HepG2 (cell line): ENCODE data around the gene XPC. TPM values are rescaled to one million over a fixed set of nuclear protein-coding genes. Genes with fewer than 3 reads are reported as not detected.

ENCODE experiments used
- ATAC-seq: fragments of 200-7000 bp; cut with Tn5 transposase; 3 replicates; pipeline ENCODE4 v1.9.1; 2020; ENCODE audit warnings: mild to moderate bottlenecking, moderate library complexity
- BruUV-seq: library from RNA; stranded (reverse); fragments of 400-500 nt; replicated peaks from 2 replicates; lab custom pipeline; 2021; lab: Mats Ljungman, UMichigan
- CTCF ChIA-PET: fragments of 300-600 bp; formaldehyde crosslinking; extraction: SDS; loops from one replicate; lab custom pipeline; 2021; ENCODE audit warnings: low total read pairs, inconsistent platforms, low intra/inter-chr PET ratio; lab: Yijun Ruan, JAX
- POLR2A ChIA-PET: fragments of 350-600 bp; sonication (Branson Sonifier 250); formaldehyde crosslinking; loops from one replicate; lab custom pipeline; 2020; ENCODE audit warnings: antibody characterized with exemption, inconsistent platforms; lab: Yijun Ruan, JAX
- DNase-seq: peaks from one replicate; pipeline ENCODE4 v3.0.0-alpha.2; 2015; ENCODE audit warnings: low spot score
- FAIRE-seq: peaks from 3 replicates; lab custom pipeline; 2011; peaks lifted over from hg19 to GRCh38; lab: Jason Lieb, UNC
- H2AFZ ChIP-seq: one replicate; pipeline ENCODE4 v1.6.1; 2011; ENCODE audit warnings: low read length, inconsistent platforms
- H3K27ac ChIP-seq: fragments of 300-600 bp; 3 replicates; pipeline ENCODE4 v1.8.0; 2011; ENCODE audit warnings: mixed run types, mild to moderate bottlenecking, mixed read lengths, low read length, inconsistent platforms; ENCODE audit not compliant: insufficient read depth; ENCODE audit errors: extremely low read length
- H3K27me3 ChIP-seq, 2 experiments: fragments of 200-600 bp in 1 of 2; 2 replicates in 1 of 2; 3 replicates in 1 of 2; pipeline versions ENCODE4 v1.6.0 to v1.8.0; 2011; ENCODE audit warnings: low read length in 2 of 2, mild to moderate bottlenecking in 2 of 2, moderate library complexity in 2 of 2, inconsistent platforms in 1 of 2; ENCODE audit not compliant: insufficient read depth in 2 of 2, control insufficient read depth in 1 of 2
- H3K36me3 ChIP-seq, 2 experiments: fragments of 200-600 bp in 1 of 2; replicated peaks in 1 of 2; 2 replicates in 1 of 2; 3 replicates in 1 of 2; pipeline versions ENCODE4 v1.5.1 to v1.8.0; 2011; ENCODE audit warnings: low read length in 2 of 2, inconsistent platforms in 1 of 2; ENCODE audit not compliant: insufficient read depth in 2 of 2, control insufficient read depth in 1 of 2
- H3K4me1 ChIP-seq: 2 replicates; pipeline ENCODE4 v1.5.1; 2012; ENCODE audit warnings: low read length, inconsistent platforms; ENCODE audit not compliant: insufficient read depth
- H3K4me2 ChIP-seq: 2 replicates; pipeline ENCODE4 v1.6.0; 2011; ENCODE audit warnings: low read depth, low read length, inconsistent platforms
- H3K4me3 ChIP-seq, 3 experiments: fragments of 200-600 bp in 1 of 3; sonication (generic), shearing (Covaris generic) in 1 of 3; replicated peaks in 1 of 3; 2 replicates each; pipeline ENCODE4 v1.5.1; 2011 to 2016; ENCODE audit warnings: low read length in 3 of 3, inconsistent platforms in 2 of 3, low read depth in 2 of 3, mild to moderate bottlenecking in 2 of 3, control low read depth in 1 of 3, mixed read lengths in 1 of 3; ENCODE audit not compliant: insufficient read depth in 1 of 3
- H3K79me2 ChIP-seq: one replicate; pipeline ENCODE4 v1.6.1; 2011; ENCODE audit warnings: low read length, inconsistent platforms; ENCODE audit not compliant: insufficient read depth
- H3K9ac ChIP-seq: 2 replicates; pipeline ENCODE4 v1.6.0; 2011; ENCODE audit warnings: mild to moderate bottlenecking, low read depth, low read length, inconsistent platforms; ENCODE audit not compliant: insufficient read depth
- H3K9me3 ChIP-seq: 2 replicates; pipeline ENCODE4 v1.5.1; 2012; ENCODE audit warnings: mild to moderate bottlenecking, low read length
- H4K20me1 ChIP-seq: 2 replicates; pipeline ENCODE4 v1.6.0; 2011; ENCODE audit warnings: inconsistent platforms, mild to moderate bottlenecking, low read length, moderate library complexity; ENCODE audit not compliant: insufficient read depth
- MXD4 ChIP-seq: IDR thresholded peaks from 2 replicates; pipeline ENCODE4 v1.6.1; 2016; ENCODE audit warnings: mild to moderate bottlenecking, missing biosample characterization, missing genetic modification reagents
- MXI1 ChIP-seq: IDR thresholded peaks from 3 replicates; pipeline ENCODE4 v1.6.1; 2012; ENCODE audit warnings: low read depth, low read length, inconsistent platforms, borderline replicate concordance
- NFIB ChIP-seq: sonication (generic); formaldehyde crosslinking; IDR thresholded peaks from 2 replicates; pipeline ENCODE4 v1.9.0; 2021; ENCODE audit warnings: missing genetic modification reagents, mild to moderate bottlenecking, borderline replicate concordance
- SALL1 ChIP-seq: sonication (generic); formaldehyde crosslinking; IDR thresholded peaks from 2 replicates; pipeline ENCODE4 v1.8.0; 2022; ENCODE audit warnings: mild to moderate bottlenecking, missing genetic modification reagents
- SRF ChIP-seq: IDR thresholded peaks from 2 replicates; pipeline ENCODE4 v1.6.1; 2011; ENCODE audit warnings: mild to moderate bottlenecking, low read depth, low read length, moderate library complexity
- TARDBP ChIP-seq: sonication (generic); formaldehyde crosslinking; IDR thresholded peaks from 2 replicates; pipeline ENCODE4 v1.8.0; 2022; ENCODE audit warnings: mild to moderate bottlenecking, missing genetic modification reagents
- ZNF772 ChIP-seq: sonication (generic); formaldehyde crosslinking; IDR thresholded peaks from 2 replicates; pipeline ENCODE4 v1.5.0; 2020; ENCODE audit warnings: mild to moderate bottlenecking, missing genetic modification reagents
- WGBS: methylation state at CpG from one replicate; pipeline ENCODE4 v1.1.6; 2017; ENCODE audit warnings: low lambda C conversion rate; 5-methylcytosine and 5-hydroxymethylcytosine counted together
- in situ Hi-C: cut with HindIII; loops from 2 replicates; pipeline ENCODE4 v1.10.0; 2017; ENCODE audit warnings: low pct_unique_long_range_greater_than_20kb; ENCODE audit not compliant: extremely low pct_ligation_motif_present
- intact Hi-C: fragments of 100-400 bp; cut with micrococcal nuclease; formaldehyde crosslinking; loops from one replicate; pipeline ENCODE4 v1.10.0; 2022; ENCODE audit not compliant: unreplicated experiment
- polyA plus RNA-seq, 8 experiments: library from polyadenylated mRNA; depleted of rRNA in 3 of 8; stranded (reverse) in 7 of 8; unstranded in 1 of 8; fragments of >200 nt; fragmentation: Illumina TruSeq in 4 of 8; extraction: Trizol in 4 of 8; gene quantifications; 2 replicates each; pipeline versions ENCODE4 v1.2.1 to v1.2.3, GENCODE V29; 2011 to 2016; ENCODE audit warnings: low read depth in 4 of 8, missing spikeins in 1 of 8, mixed read lengths in 1 of 8; ENCODE audit not compliant: insufficient read depth in 1 of 8
- total RNA-seq, 5 experiments: library from RNA; depleted of rRNA; stranded (reverse); fragments of >200 nt; fragmentation: Illumina TruSeq; extraction: Trizol; gene quantifications; 2 replicates each; pipeline ENCODE4 v1.2.3, GENCODE V29; 2016; ENCODE audit warnings: low read depth in 1 of 5
- TF ChIP-seq, protein P1 (sequence below): sonication (generic); formaldehyde crosslinking; IDR thresholded peaks from 2 replicates; pipeline ENCODE4 v1.4.0; 2020; ENCODE audit warnings: missing genetic modification reagents, mild to moderate bottlenecking, borderline replicate concordance
- TF ChIP-seq, protein P2 (sequence below): sonication (generic); formaldehyde crosslinking; IDR thresholded peaks from 2 replicates; pipeline ENCODE4 v1.4.0; 2020; ENCODE audit warnings: missing genetic modification reagents, borderline replicate concordance

Gene XPC
- total and polyA plus RNA-seq, 2 of the 13 experiments (the other 11 are each of a cell fraction or from before 2014, with no cell fraction given), result 9.4 to 24.1 TPM

DNA sequence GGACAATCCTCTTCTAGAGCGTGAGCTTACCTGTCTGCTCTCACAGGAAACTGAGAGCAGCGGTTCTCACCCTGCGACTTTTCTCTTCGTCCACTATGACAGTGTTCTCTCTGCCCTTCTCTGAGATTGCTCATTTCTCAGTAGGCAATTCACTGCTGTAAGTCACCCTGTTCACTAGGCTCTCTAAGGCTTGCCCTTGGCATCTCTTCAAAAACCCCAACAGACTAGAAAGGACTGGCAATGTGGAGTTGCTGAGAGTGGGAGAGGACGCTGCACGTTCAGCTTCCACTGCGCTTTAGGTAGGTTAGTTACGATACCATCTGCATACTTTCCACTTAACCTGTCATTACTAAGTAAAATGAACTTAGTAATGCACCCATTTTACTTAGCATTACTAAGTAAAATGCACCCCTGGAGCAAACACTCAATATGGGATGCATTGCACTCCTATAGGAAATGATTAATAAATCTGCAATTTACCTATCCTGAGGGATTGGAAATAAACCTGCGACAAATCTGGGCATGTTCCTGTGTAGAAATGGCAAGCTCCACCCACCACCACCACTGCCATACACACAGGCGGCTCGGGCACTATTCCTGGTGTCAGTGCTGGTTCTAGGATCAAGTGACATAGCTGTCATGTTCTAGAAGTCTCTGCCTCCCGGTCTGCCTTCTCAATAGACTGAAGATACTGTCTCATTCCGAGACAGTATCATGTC, 21.4 kb downstream of the XPC start (continued):
- TF ChIP-seq TARDBP (CRISPR knock-in tag), result no peak
- no peak for TF ChIP-seq MXI1
- TF ChIP-seq NFIB, result no peak

DNA sequence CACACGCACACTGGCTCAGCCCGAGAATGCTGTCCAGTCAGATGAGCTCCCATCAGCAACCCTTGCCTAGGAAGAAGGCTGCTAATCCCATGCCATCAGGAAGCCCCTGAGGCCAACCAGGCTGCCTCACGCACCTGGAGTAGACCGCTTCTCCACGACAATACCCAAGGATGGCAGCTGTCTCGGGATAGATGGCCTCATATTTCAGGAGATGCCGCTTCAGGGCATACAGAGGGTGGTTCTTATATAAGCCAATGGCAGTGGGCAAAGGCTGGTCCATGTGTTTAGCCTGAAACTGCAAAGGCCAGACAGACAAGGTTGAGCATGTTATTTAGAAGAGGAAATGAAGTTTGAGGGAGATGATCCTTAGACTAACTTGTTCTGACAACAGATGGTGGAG, 22.2 kb downstream of the XPC start:
- Histone ChIP-seq H4K20me1 (peaks cover 2% of the 10 kb centered on the region; the same call in 1 of the 2 replicates), H3K4me1 (no peaks in the 10 kb centered on the region)
- TF ChIP-seq, protein P1, sequence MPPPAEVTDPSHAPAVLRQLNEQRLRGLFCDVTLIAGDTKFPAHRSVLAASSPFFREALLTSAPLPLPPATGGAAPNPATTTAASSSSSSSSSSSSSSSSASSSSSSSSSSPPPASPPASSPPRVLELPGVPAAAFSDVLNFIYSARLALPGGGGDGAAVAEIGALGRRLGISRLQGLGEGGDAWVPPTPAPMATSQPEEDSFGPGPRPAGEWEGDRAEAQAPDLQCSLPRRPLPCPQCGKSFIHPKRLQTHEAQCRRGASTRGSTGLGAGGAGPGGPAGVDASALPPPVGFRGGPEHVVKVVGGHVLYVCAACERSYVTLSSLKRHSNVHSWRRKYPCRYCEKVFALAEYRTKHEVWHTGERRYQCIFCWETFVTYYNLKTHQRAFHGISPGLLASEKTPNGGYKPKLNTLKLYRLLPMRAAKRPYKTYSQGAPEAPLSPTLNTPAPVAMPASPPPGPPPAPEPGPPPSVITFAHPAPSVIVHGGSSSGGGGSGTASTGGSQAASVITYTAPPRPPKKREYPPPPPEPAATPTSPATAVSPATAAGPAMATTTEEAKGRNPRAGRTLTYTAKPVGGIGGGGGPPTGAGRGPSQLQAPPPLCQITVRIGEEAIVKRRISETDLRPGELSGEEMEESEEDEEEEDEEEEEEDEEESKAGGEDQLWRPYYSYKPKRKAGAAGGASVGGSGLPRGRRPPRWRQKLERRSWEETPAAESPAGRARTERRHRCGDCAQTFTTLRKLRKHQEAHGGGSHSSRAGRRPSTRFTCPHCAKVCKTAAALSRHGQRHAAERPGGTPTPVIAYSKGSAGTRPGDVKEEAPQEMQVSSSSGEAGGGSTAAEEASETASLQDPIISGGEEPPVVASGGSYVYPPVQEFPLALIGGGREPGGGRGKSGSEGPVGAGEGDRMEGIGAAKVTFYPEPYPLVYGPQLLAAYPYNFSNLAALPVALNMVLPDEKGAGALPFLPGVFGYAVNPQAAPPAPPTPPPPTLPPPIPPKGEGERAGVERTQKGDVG (CRISPR knock-in tag), result no peak
- TF ChIP-seq, protein P2, sequence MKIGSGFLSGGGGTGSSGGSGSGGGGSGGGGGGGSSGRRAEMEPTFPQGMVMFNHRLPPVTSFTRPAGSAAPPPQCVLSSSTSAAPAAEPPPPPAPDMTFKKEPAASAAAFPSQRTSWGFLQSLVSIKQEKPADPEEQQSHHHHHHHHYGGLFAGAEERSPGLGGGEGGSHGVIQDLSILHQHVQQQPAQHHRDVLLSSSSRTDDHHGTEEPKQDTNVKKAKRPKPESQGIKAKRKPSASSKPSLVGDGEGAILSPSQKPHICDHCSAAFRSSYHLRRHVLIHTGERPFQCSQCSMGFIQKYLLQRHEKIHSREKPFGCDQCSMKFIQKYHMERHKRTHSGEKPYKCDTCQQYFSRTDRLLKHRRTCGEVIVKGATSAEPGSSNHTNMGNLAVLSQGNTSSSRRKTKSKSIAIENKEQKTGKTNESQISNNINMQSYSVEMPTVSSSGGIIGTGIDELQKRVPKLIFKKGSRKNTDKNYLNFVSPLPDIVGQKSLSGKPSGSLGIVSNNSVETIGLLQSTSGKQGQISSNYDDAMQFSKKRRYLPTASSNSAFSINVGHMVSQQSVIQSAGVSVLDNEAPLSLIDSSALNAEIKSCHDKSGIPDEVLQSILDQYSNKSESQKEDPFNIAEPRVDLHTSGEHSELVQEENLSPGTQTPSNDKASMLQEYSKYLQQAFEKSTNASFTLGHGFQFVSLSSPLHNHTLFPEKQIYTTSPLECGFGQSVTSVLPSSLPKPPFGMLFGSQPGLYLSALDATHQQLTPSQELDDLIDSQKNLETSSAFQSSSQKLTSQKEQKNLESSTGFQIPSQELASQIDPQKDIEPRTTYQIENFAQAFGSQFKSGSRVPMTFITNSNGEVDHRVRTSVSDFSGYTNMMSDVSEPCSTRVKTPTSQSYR, result no peak
- TF ChIP-seq ZNF772 (CRISPR knock-in tag), result no peak
- TF ChIP-seq SRF, result no peak
- TF ChIP-seq SALL1 (CRISPR knock-in tag), result no peak
- TF ChIP-seq MXD4 (CRISPR knock-in tag), result no peak
- TF ChIP-seq, all 625 proteins: peak for 0
- in situ Hi-C loops, result no loop called here
- H3K27me3 ChIP-seq, result no peaks in the 10 kb centered on the region
- no peak overlapping the region for H3K4me2 ChIP-seq
- ChIA-PET CTCF (no interaction called here), POLR2A (no interaction called here)
- FAIRE-seq (no peak), DNase-seq (no peak), ATAC-seq (no peak)
- H3K27ac ChIP-seq, result no peak overlapping the region
- BruUV-seq, result no TSS peak
- no peak overlapping the region for H3K4me3 ChIP-seq
- WGBS, result 96% methylated on average over 7 of the region's 7 CpGs
- no peak overlapping the region for H2AFZ ChIP-seq
- peaks cover 29 to 69% of the 10 kb centered on the region in 2 experiments for H3K36me3 ChIP-seq
- no peaks in the 10 kb centered on the region for H3K79me2 ChIP-seq
- H3K9me3 ChIP-seq, result no peaks in the 10 kb centered on the region
- intact Hi-C loops, result no loop called here
- no peak overlapping the region for H3K9ac ChIP-seq
